Measurements from ENCODE around the gene SARDH.
"Not testable (repeated sequence)": the region's sequence is repeated elsewhere in the genome, so short reads cannot be mapped to it uniquely, and the experiment has no call there.

- not testable (repeated sequence) for TF ChIP-seq EZH2phosphoT487 (IDR thresholded peaks at IDR 0.05; ENCODE audit: borderline replicate concordance); CTCF (IDR thresholded peaks at IDR 0.05 in 2 of 3, conservative IDR thresholded peaks at IDR 0.05 in 1 of 3; ENCODE audit: borderline replicate concordance in 1 of 3, insufficient read depth in 1 of 3, low read depth in 2 of 3, low read length in 2 of 3); ZNF274 (IDR thresholded peaks at IDR 0.05; ENCODE audit: low read depth, low read length); EGR1 (IDR thresholded peaks at IDR 0.05; ENCODE audit: low read depth); POLR2A (IDR thresholded peaks at IDR 0.05; ENCODE audit: borderline replicate concordance, extremely low read depth, insufficient read depth, insufficient read length); ELF1 (IDR thresholded peaks at IDR 0.05; ENCODE audit: borderline replicate concordance, low read depth)
- TF ChIP-seq, protein P1, sequence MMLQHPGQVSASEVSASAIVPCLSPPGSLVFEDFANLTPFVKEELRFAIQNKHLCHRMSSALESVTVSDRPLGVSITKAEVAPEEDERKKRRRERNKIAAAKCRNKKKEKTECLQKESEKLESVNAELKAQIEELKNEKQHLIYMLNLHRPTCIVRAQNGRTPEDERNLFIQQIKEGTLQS (IDR thresholded peaks at IDR 0.05) = not testable (repeated sequence)
These were observed 28.1 kb upstream of the SARDH start for GRCh38 chr9:133766234-133766633.

All from HCT116 (cell line).